Keratinocyte (primary cell): ENCODE measurements around the gene TINAG. TPM values are rescaled to one million over a fixed set of nuclear protein-coding genes. Genes with fewer than 3 reads are reported as not detected.

Experiments
- DNase-seq: peaks from one replicate; pipeline ENCODE4 v3.0.0-alpha.2; 2011; ENCODE audit warnings: low read depth, missing footprints, low spot score
- FAIRE-seq: peaks from 2 replicates; lab custom pipeline; 2011; peaks lifted over from hg19 to GRCh38; lab: Jason Lieb, UNC
- H2AFZ ChIP-seq: 2 replicates; pipeline ENCODE4 v1.6.0; 2012; ENCODE audit warnings: low read length, control low read depth, inconsistent platforms; ENCODE audit not compliant: control insufficient read depth
- H3K27ac ChIP-seq: 2 replicates; pipeline ENCODE4 v1.5.1; 2011; ENCODE audit warnings: low read length; ENCODE audit not compliant: control insufficient read depth, insufficient read depth
- H3K27me3 ChIP-seq: 3 replicates; pipeline ENCODE4 v1.6.0; 2011; ENCODE audit warnings: low read length; ENCODE audit not compliant: control insufficient read depth, insufficient read depth; ENCODE audit errors: extremely low read depth
- H3K36me3 ChIP-seq, 2 experiments: 2 replicates in 1 of 2; 3 replicates in 1 of 2; pipeline ENCODE4 v1.5.1; 2011; ENCODE audit warnings: low read length in 2 of 2, mild to moderate bottlenecking in 1 of 2; ENCODE audit not compliant: control insufficient read depth in 2 of 2, insufficient read depth in 2 of 2; ENCODE audit errors: extremely low read depth in 1 of 2
- H3K4me1 ChIP-seq: 3 replicates; pipeline ENCODE4 v1.5.1; 2011; ENCODE audit warnings: low read length; ENCODE audit not compliant: control insufficient read depth, insufficient read depth; ENCODE audit errors: extremely low read depth
- H3K4me2 ChIP-seq: 3 replicates; pipeline ENCODE4 v1.6.0; 2011; ENCODE audit warnings: low read depth, low read length; ENCODE audit not compliant: control insufficient read depth, insufficient read depth; ENCODE audit errors: extremely low read depth
- H3K4me3 ChIP-seq, 3 experiments: fragments of 200-600 bp in 1 of 3; sonication (generic) in 1 of 3; 2 replicates in 2 of 3; 3 replicates in 1 of 3; pipeline ENCODE4 v1.5.1; 2011 to 2016; ENCODE audit warnings: low read length in 3 of 3, mild to moderate bottlenecking in 3 of 3, control low read depth in 2 of 3, inconsistent platforms in 1 of 3, low read depth in 1 of 3, mixed read lengths in 1 of 3, mixed run types in 1 of 3, moderate library complexity in 1 of 3; ENCODE audit not compliant: control insufficient read depth in 2 of 3, insufficient read depth in 2 of 3; ENCODE audit errors: extremely low read depth in 1 of 3
- H3K79me2 ChIP-seq: 2 replicates; pipeline ENCODE4 v1.6.0; 2012; ENCODE audit warnings: low read length; ENCODE audit not compliant: control insufficient read depth, insufficient read depth
- H3K9ac ChIP-seq: 3 replicates; pipeline ENCODE4 v1.6.0; 2011; ENCODE audit warnings: low read length; ENCODE audit not compliant: control insufficient read depth, insufficient read depth; ENCODE audit errors: extremely low read depth
- H3K9me1 ChIP-seq: 3 replicates; pipeline ENCODE4 v1.6.0; 2011; ENCODE audit warnings: low read length; ENCODE audit not compliant: control insufficient read depth, insufficient read depth; ENCODE audit errors: extremely low read depth
- H3K9me3 ChIP-seq: 2 replicates; pipeline ENCODE4 v1.5.1; 2012; ENCODE audit warnings: low read depth, low read length; ENCODE audit not compliant: control insufficient read depth
- H4K20me1 ChIP-seq: 3 replicates; pipeline ENCODE4 v1.6.0; 2011; ENCODE audit warnings: low read length; ENCODE audit not compliant: control insufficient read depth, insufficient read depth; ENCODE audit errors: extremely low read depth
- CTCF ChIP-seq, 3 experiments: IDR thresholded peaks in 1 of 3; conservative IDR thresholded peaks in 1 of 3; optimal IDR thresholded peaks in 1 of 3; 2 replicates in 2 of 3; 3 replicates in 1 of 3; pipeline versions ENCODE3 to v1.5.1; 2011; ENCODE audit warnings: low read length in 3 of 3, mild to moderate bottlenecking in 3 of 3, moderate library complexity in 2 of 3, control low read depth in 1 of 3, inconsistent platforms in 1 of 3; ENCODE audit not compliant: insufficient read depth in 2 of 3; ENCODE audit errors: extremely low read depth in 1 of 3
- EZH2 ChIP-seq: IDR thresholded peaks from one replicate; pipeline ENCODE4 v1.6.1; 2012; ENCODE audit warnings: inconsistent platforms, mild to moderate bottlenecking, low read length, moderate library complexity
- dilution Hi-C: fragments of 300-500 bp; cut with MboI; formaldehyde crosslinking; loops from one replicate; pipeline ENCODE4 v1.7.0; 2020; ENCODE audit warnings: low sequenced_read_pairs; ENCODE audit not compliant: extremely low pct_ligation_motif_present
- polyA plus RNA-seq, 5 experiments: library from polyadenylated mRNA; depleted of rRNA in 3 of 5; stranded (reverse) in 3 of 5; stranded (forward) in 1 of 5; unstranded in 1 of 5; fragments of >200 nt; gene quantifications; 1 replicate in 1 of 5; 2 replicates in 3 of 5; 3 replicates in 1 of 5; pipeline versions ENCODE4 v1.2.1 to v1.2.3, GENCODE V29; 2011 to 2012; ENCODE audit warnings: missing spikeins in 2 of 5, low read depth in 1 of 5, low replicate concordance in 1 of 5

TINAG gene
- polyA plus RNA-seq, 1 donor (not counting 4 experiments of a cell fraction or from before 2014, with no cell fraction given) = not detected

GRCh38 chr6:54386295-54386694 is 78.1 kb downstream of the TINAG start:
- no peak overlapping the region for H2AFZ ChIP-seq
- FAIRE-seq (no peak), DNase-seq (no peak)
- H3K36me3 ChIP-seq = no peaks in the 10 kb centered on the region
- H3K4me3 ChIP-seq = no peak overlapping the region
- H3K27me3 ChIP-seq = no peaks in the 10 kb centered on the region
- H3K27ac ChIP-seq = no peak overlapping the region
- no peaks in the 10 kb centered on the region for H3K9me1 ChIP-seq
- H3K9ac ChIP-seq = no peak overlapping the region
- dilution Hi-C loops = no loop called here
- TF ChIP-seq CTCF (optimal IDR thresholded peaks at IDR 0.05 in 1 of 3, IDR thresholded peaks at IDR 0.05 in 1 of 3, conservative IDR thresholded peaks at IDR 0.05 in 1 of 3; ENCODE audit: extremely low read depth in 1 of 3, insufficient read depth in 2 of 3, low read length in 3 of 3) = no peak
- TF ChIP-seq EZH2 = no peak
- H3K4me1 ChIP-seq = no peaks in the 10 kb centered on the region
- no peaks in the 10 kb centered on the region for H3K79me2 ChIP-seq
- no peaks in the 10 kb centered on the region for H3K9me3 ChIP-seq
- no peaks in the 10 kb centered on the region for H4K20me1 ChIP-seq
- no peak overlapping the region for H3K4me2 ChIP-seq

- no peaks in the 10 kb centered on the region for H3K9me1 ChIP-seq
- no peak overlapping the region for H3K9ac ChIP-seq
- dilution Hi-C loops = no loop called here
- TF ChIP-seq CTCF (optimal IDR thresholded peaks at IDR 0.05 in 1 of 3, IDR thresholded peaks at IDR 0.05 in 1 of 3, conservative IDR thresholded peaks at IDR 0.05 in 1 of 3; ENCODE audit: extremely low read depth in 1 of 3, insufficient read depth in 2 of 3, low read length in 3 of 3) = no peak
- no peak overlapping the region for H3K4me2 ChIP-seq
- H4K20me1 ChIP-seq = no peaks in the 10 kb centered on the region
- H3K36me3 ChIP-seq = no peaks in the 10 kb centered on the region
- FAIRE-seq (no peak), DNase-seq (no peak)
- H3K4me3 ChIP-seq = no peak overlapping the region
- no peak overlapping the region for H3K27ac ChIP-seq
- no peaks in the 10 kb centered on the region for H3K79me2 ChIP-seq
- no peaks in the 10 kb centered on the region for H3K9me3 ChIP-seq
- no peaks in the 10 kb centered on the region for H3K4me1 ChIP-seq
- no peak overlapping the region for H2AFZ ChIP-seq
- no peaks in the 10 kb centered on the region for H3K27me3 ChIP-seq
Observed at GRCh38 chr6:54390362-54390761, 82.1 kb downstream of the TINAG start.
